ENCODE data around the gene ATOH7. TPM values are rescaled to one million over a fixed set of nuclear protein-coding genes. Genes with fewer than 3 reads are reported as not detected.

The ATOH7 gene
- total RNA-seq, result 0.13 and 0.48 TPM in 2 replicates

GRCh38 chr10:68231817-68232251, at the start of gene ATOH7:
Gene ATOH7 (minus strand): TSS chr10:68232113. CDS start chr10:68231677, 436 bp downstream.

Other genes starting within 250 kb of the ATOH7 start
- gene HERC4, start 156.8 kb downstream of the ATOH7 start, total RNA-seq, result 23.9 and 30.9 TPM in 2 replicates
- gene MYPN, start 122.6 kb downstream of the ATOH7 start, total RNA-seq, result 0.13 and 0.32 TPM in 2 replicates
- 12.4 and 22.1 TPM in 2 replicates for gene HNRNPH3, start 100.0 kb upstream of the ATOH7 start, total RNA-seq
- gene PBLD, start 100.8 kb upstream of the ATOH7 start, total RNA-seq, result 1.0 and 2.2 TPM in 2 replicates
- 8.5 and 17.8 TPM in 2 replicates for gene RUFY2, start 175.2 kb upstream of the ATOH7 start, total RNA-seq
- 6.5 and 7.5 TPM in 2 replicates for gene DNA2, start 239.9 kb upstream of the ATOH7 start, total RNA-seq

Data from epithelial cell of alveolus of lung (primary cell).